Erythroblast (primary cell): ENCODE data around the gene CALR3.
A peak's percentile ranks its signal among the peaks of the same experiment; 100 is the strongest.
"Not testable (repeated sequence)": the region's sequence is repeated elsewhere in the genome, so short reads cannot be mapped to it uniquely, and the experiment has no call there.

Experiments used
- DNase-seq, 2 experiments: peaks; one replicate each; lab custom pipeline; 2025; lab: John Stamatoyannopoulos, UW
- GATA1 ChIP-seq: IDR thresholded peaks from 2 replicates; pipeline ENCODE4 v1.6.1; 2011; ENCODE audit warnings: low read depth, mild to moderate bottlenecking, control low read depth, low read length, moderate library complexity
- POLR2A ChIP-seq: IDR thresholded peaks from 2 replicates; pipeline ENCODE4 v1.6.1; 2011; ENCODE audit warnings: mild to moderate bottlenecking, low read length

Gene CALR3

DNA sequence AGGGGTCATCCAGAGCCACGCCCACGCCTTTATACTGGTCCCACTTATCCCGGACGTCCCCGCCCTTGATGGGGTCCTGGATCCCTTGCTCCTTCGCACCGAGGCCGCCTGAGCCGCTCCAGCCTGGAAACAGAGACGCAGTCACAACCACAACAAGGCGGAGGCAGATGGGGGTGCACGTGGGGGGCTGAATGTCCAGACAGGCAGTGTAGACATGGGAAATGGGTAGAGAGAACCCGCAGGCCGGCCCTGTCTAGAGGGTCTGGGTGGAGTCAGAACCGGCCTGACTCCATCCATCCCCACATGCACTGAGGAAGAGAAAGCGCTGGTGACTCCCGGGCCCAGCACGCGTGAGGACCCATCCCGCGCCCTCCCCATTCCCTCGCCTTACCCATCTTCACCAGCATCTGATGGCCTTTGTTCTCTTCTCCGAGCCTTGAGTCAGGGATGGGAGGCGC lies 23.3 kb upstream of the CALR3 start:
- TF ChIP-seq GATA1 (no peak), POLR2A (no peak)
- DNase-seq = no peak

DNA sequence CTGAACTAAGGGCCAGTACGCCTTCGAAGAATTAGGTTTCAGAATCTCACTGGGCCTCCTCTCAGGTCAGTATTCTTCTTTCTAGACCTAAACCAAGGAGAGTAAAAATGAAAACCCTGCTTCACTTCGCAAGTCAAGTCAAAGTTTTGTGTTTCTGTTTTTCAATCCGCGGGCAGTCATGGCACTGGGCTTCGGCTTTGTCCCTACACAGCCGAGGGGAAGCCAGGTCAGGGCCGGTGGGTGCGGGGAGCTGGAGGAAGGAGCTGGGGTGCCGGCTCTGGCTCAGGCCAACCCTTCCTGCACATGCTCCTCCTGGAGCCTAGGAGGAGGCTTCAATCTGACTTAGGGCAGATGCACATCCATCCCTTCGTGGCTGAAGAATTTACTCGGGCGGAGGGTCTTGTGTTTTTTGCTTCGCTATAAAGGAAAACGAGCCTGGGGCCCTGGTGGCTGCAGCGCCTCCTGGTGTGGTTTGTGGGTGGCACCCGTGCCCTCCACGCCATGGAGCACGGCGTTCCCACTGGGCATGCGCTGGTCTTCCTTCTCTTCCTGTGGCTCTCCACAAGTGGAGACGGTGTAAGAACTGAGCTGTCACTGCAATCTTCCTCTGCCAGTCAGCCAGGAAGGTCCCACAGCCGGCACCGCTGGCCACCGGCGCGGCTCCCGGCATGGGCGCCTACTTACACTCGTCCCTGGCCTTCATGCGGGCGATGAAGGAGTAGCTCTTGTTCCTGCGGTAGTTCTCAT lies 22.7 kb upstream of the CALR3 start:
- no peak for DNase-seq
- TF ChIP-seq GATA1 (no peak), POLR2A (no peak)

DNA sequence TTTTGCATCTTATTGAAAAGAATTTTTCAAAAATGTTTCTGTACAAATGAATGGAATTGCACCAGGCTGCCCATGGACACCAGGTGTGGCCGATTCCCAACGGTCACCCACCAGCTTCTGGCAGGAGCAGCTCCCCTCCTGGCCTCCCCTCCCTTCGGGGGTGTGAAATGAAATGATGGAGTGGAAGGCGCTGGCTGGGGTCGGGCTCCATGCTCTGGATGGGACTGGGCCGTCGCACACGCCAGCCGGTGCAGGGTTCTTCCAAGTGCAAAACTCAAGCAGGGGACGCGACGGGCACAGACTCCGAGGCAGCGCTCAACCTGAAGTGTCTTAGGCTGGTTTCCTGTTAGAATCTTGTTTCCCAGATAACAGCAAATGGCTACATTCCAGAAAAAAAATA lies 22.1 kb upstream of the CALR3 start:
- DNase-seq = no peak
- no peak for TF ChIP-seq GATA1
- TF ChIP-seq POLR2A = no peak

DNA sequence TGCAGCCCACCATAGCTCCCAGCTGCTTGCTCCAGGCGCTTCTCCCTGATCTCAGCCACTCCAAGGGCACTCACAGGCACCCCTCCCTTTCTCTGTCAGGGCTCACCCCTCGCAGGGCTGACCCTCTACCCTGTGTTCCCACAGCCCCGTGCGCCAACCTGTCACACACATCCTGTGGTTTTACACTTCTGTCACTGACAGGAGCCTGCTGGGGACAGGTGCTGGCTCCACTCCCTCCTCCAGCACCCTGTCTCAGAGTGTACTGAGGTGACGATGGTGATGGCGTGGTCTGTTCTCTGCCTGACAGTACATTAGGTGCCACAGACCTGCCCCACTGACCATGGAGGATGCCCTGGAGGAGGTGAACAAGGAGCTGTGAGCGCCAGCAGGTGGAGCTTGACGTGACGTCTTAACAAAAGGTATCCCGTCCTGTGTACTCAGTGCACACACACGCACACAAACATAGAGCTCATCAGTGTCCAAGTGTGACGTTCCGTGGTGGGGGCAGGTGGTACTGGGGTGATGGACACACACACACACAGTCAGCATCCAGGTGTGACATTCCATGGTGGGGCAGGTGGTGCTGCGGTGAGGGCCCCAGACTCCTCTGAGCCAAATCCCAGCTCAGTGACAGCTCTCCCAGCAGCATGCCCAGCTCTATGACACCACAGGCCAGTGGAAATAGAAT lies 21.1 kb upstream of the CALR3 start:
- TF ChIP-seq POLR2A (no peak), GATA1 (no peak)
- DNase-seq = no peak

DNA sequence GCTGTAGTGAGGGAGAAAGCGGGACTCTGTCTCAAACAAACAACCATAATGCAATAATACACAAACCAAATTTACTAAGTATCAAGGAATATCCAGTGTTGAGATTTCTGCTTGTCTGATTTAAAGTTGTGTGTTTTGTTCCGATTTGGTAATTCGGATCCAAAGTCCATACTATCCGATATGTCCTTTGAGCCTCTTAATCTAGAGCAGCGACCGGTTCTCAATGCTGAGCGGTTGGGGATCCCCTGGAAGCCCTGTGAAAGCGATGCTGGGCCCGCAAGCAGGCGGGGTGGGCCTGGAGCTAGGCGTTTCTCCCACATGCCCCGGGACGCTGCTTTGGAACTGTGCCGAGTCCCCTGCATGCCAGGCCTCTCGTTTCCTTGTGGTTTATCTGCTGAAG lies 20.4 kb upstream of the CALR3 start:
- TF ChIP-seq POLR2A (no peak), GATA1 (no peak)
- DNase-seq = no peak

DNA sequence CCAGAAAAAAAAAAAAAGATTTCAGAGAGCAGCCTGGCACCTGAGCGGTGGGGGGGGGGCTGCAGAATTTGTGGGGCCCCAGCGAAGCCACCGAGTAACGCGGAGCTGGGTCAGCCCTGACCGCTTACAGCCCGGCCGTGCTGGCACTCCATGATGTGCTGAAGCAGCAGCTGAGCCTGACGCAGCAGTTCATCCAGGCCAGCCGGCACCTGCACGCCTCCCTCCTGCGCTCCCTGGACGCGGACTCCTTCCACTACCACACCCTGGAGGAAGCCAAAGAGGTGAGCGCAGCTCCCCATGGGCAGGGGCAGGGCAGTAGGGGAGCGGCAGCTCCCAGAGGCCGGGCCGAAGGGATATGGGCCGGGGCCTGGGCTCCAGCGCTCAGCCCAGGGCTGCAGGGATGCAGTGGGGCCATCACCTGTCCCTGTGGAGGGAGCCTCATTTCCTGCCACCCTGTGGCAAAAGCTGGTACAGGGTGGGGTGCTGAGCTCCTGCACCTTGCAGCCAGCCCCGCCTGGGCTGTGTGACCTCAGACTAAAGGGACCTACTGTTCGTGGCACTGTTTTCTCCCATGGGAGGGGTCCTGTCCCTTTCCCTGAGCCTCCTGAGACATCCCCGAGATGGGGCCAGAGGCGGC lies 18.5 kb upstream of the CALR3 start:
- no peak for TF ChIP-seq POLR2A
- no peak for TF ChIP-seq GATA1
- DNase-seq = no peak

DNA sequence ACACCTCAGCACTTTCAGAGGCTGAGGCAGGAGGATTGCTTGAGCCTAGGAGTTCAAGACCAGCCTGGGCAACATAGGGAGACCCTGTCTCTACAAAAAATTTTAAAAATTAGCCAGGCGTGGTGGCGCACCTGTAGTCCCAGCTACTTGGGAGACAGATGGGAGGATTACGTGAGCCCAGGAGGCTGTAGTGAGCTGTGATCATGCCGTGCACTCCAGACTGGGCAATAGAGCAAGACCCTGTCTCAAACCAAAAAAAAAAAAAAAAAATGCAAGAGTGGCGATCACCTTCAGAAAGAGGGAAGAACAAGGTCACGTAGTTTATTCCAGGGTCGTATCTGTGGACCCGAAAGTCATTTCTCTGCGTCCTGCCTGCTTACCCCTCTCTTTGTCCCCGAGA lies 16.6 kb upstream of the CALR3 start:
- not testable (repeated sequence) for DNase-seq

DNA sequence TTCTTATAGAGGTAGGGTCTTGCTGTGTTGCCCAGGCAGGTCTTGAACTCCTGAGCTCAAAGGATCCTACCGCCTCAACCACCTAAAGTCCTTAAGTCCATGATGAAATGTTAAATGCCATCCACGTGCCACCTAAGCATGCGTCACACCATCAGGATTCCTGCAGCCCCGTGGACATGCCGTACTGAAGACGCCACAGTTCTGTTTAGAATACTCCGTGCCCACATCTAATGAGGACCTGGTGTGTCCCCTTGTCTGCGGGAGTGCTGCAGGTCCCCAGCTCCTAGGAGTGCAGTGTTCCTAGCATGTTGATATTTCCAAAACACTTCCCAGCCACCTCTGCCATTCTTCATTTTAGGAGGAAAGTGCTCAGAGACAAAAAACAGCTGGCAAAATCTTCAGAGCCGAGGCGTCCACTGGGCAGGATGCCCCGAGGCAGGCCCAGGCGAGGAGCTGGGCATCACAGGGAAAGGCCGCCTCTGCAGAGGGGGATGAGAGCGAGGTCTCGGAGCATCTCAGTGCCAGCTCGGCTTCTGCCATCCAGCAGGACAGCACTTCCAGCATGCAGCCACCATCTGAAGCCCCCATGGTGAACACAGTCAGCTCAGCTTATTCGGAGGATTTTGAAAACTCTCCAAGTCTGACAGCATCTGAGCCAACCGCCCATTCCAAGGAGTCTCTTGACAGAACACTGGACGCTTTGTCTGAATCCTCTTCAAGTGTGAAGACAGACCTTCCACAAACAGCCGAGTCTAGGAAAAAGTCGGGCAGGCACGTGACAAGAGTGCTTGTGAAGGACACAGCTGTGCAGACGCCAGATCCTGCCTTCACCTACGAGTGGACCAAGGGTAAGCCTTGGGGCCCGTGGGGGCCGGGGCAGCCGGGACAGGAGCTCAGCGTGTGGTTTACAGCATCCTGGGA lies 13.4 kb upstream of the CALR3 start:
- no peak for DNase-seq
- no peak for TF ChIP-seq GATA1
- no peak for TF ChIP-seq POLR2A

DNA sequence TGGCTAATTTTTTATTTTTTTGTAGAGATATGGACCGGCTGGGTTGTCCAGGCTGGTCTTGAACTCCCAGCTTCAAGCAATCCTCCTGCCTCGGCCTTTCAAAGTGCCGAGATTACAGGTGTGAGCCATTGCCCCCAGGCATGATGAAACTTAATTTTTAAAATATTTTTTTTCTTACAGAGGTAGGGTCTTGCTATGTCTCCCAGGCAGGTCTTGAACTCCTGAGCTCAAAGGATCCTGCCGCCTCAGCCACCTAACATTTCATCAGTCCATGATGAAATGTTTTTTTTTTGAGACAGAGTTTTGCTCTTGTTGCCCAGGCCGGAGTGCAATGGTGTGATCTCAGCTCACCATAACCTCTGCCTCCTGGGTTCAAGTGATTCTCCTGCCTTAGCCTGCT lies 12.6 kb upstream of the CALR3 start:
- TF ChIP-seq GATA1 (no peak), POLR2A (no peak)

DNA sequence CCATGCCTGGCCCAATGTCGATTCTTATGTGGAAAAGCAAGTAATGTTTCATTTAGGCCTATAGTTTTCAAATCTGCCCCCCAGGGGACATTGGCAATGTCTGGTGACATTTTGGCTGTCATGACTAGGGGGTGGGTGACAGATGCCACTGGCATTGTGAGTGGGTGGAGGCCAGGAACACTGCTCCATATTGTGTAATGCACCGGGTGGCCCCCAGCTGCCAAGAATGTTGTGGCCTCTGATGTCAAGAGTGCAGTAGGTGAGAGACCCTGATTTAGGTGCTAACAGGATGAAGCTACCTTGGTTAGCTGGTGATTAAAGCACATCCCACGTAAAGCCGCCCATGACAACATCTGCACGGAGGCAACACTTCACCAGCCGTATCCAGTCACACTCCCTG lies 11.0 kb upstream of the CALR3 start:
- TF ChIP-seq GATA1 = no peak
- no peak for TF ChIP-seq POLR2A
- no peak for DNase-seq

More for the DNA sequence above, 12.6 kb upstream of the CALR3 start:
- DNase-seq = no peak

DNA sequence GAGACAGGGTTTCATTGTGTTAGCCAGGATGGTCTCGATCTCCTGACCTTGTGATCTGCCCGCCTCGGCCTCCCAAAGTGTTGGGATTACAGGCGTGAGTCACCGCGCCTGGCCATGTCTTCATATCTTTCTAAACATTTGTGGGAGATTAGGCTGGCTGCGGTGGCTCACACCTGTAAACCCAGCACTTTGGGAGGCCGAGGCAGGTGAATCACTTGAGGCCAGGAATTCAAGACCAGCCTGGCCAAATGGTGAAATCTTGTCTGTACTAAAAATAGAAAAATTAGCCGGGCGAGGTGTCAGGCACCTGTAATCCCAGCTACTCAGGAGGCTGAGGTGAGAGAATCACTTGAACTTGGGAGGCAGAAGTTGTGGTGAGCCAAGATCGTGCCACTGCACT lies 10.2 kb upstream of the CALR3 start:
- DNase-seq = not testable (repeated sequence)

DNA sequence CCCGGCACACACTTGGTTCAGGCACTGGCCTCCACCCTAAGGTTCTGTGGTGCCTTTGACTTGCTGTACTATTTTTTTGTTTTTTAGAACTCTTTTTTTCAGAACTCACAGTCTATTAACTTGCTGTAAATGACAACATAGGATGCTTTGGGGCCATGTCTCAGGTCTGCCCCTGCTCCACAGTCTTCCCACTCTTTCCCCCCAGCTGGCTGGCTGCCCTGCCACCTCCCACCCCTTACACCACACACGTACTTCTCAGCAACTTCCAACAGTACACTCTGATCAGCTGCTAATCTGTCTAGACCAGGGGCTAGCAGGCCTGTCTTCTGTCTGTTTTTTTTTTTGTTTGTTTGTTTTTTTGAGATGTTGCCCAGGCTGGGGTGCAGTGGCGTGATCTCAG lies 8.3 kb upstream of the CALR3 start:
- peak in 1 of 2 experiments; percentile 20 for DNase-seq
- TF ChIP-seq POLR2A = no peak
- TF ChIP-seq GATA1 = no peak

DNA sequence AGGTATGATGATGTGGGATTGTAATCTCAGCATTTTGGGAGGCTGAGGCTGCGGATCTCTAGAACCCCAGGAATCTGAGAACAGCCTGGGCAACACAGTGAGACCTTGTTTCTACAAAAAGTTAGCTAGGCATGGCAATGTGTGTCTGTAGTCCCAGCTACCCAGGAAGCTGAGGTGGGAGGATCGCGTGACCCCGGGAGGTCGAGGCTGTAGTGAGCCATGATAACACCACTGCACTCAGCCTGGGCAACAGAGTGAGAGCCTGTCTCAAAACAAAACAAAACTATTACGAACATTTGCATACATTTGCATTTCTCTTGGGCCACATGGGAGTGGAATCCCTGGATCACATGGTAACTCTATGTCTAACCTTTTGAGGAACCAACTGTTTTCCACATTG lies 1.9 kb upstream of the CALR3 start:
- no peak for DNase-seq
- TF ChIP-seq POLR2A (no peak), GATA1 (no peak)

DNA sequence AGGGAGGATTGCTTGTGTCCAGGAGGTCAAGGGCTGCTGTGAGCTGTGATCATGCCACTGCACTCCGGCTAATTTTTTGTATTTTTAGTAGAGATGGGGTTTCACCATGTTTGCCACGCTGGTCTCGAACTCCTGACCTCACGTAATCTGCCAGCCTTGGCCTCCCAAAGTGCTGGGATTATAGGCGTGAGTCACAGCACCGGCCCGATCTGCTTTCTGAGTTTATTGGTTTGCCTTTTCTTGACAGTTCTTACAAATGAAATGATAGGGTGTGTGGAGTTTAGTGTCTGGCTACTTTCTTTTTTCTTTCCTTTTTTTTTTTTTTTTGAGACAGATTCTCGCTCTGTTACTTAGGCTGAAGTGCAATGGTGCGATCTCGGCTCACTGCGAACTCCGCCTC lies 1.1 kb upstream of the CALR3 start:
- TF ChIP-seq POLR2A (no peak), GATA1 (no peak)
- DNase-seq = no peak
